ENCODE measurements around the gene EPN1.

DNA sequence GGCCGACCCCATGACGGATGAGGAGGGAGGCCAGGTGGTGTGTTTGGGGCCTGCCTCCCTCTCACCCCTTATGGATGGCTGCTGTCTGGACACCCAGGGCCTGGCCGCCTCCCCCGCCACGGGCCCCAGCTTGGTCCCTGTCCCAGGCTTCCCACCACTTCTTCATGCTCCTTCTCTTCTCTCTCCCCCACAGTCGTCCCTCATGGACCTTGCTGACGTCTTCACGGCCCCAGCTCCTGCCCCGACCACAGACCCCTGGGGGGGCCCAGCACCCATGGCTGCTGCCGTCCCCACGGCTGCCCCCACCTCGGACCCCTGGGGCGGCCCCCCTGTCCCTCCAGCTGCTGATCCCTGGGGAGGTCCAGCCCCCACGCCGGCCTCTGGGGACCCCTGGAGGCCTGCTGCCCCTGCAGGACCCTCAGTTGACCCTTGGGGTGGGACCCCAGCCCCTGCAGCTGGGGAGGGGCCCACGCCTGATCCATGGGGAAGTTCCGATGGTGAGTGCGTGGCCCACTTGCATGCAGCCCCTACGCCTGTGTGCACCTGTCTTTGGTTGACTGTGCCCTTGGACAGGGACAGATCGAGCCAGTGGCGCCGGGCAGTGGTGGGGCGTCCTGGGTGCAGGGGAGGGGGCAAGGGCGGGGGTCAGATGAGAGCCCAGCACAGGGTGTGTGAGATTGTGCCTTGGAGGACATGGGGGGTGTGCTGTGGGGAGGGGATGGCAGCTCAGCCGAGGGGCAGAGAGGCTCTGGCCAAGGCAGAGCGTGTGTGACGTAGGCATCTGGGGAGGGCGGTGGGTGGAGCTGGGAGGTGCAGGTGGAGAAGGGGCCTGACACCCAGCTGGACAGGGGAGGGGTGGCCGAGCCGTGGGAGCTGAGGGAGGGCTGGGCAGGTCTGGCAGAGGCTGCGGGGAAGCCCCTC is 16.8 kb downstream of the EPN1 start:
- TF ChIP-seq, protein P1, sequence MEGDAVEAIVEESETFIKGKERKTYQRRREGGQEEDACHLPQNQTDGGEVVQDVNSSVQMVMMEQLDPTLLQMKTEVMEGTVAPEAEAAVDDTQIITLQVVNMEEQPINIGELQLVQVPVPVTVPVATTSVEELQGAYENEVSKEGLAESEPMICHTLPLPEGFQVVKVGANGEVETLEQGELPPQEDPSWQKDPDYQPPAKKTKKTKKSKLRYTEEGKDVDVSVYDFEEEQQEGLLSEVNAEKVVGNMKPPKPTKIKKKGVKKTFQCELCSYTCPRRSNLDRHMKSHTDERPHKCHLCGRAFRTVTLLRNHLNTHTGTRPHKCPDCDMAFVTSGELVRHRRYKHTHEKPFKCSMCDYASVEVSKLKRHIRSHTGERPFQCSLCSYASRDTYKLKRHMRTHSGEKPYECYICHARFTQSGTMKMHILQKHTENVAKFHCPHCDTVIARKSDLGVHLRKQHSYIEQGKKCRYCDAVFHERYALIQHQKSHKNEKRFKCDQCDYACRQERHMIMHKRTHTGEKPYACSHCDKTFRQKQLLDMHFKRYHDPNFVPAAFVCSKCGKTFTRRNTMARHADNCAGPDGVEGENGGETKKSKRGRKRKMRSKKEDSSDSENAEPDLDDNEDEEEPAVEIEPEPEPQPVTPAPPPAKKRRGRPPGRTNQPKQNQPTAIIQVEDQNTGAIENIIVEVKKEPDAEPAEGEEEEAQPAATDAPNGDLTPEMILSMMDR (IDR thresholded peaks at IDR 0.05; ENCODE audit: low read length), result no peak
- no peak for TF ChIP-seq EZH2 (IDR thresholded peaks at IDR 0.05; ENCODE audit: borderline replicate concordance, low read length)

All from OCI-LY1 (cell line).